HG02970 (cell line): ENCODE data around the gene LENG9.
"Not testable (repeated sequence)": the region's sequence is repeated elsewhere in the genome, so short reads cannot be mapped to it uniquely, and the experiment has no call there.

ENCODE experiments used
- ATAC-seq: cut with Tn5 transposase; IDR thresholded peaks from one replicate; pipeline ENCODE4 v1.9.1; 2021; ENCODE audit warnings: mild to moderate bottlenecking, moderate library complexity, moderate number of reproducible peaks; ENCODE audit not compliant: unreplicated experiment, low FRiP score

Gene LENG9

GRCh38 chr19:54463531-54464043, at the start of gene LENG9:
Gene LENG9, minus strand, starts transcription at chr19:54463778. Its CDS starts 252 bp downstream, at chr19:54463526.
- ATAC-seq = peak; percentile 58

- ATAC-seq = not testable (repeated sequence)
Measured at GRCh38 chr19:54509200-54509940, 45.8 kb upstream of the LENG9 start.

GRCh38 chr19:54508487-54508886, 44.9 kb upstream of the LENG9 start:
- not testable (repeated sequence) for ATAC-seq

GRCh38 chr19:54507824-54508223, 44.2 kb upstream of the LENG9 start:
- ATAC-seq = no peak

GRCh38 chr19:54507038-54507717, 43.6 kb upstream of the LENG9 start:
- ATAC-seq = not testable (repeated sequence)

GRCh38 chr19:54506079-54506478, 42.5 kb upstream of the LENG9 start:
- ATAC-seq = no peak

- not testable (repeated sequence) for ATAC-seq
Measured at GRCh38 chr19:54505542-54505941, 42.0 kb upstream of the LENG9 start.

- ATAC-seq = no peak
Measured at GRCh38 chr19:54502518-54503048, 39.0 kb upstream of the LENG9 start, which contains the start of gene LAIR2. Gene LAIR2, plus strand, starts transcription at chr19:54502831. Its CDS starts 88 bp downstream, at chr19:54502919.

GRCh38 chr19:54498451-54498772, 34.8 kb upstream of the LENG9 start:
- ATAC-seq = not testable (repeated sequence)

- not testable (repeated sequence) for ATAC-seq
Measured at GRCh38 chr19:54497747-54498450, 34.3 kb upstream of the LENG9 start.

GRCh38 chr19:54495284-54495683, 31.7 kb upstream of the LENG9 start:
- not testable (repeated sequence) for ATAC-seq

GRCh38 chr19:54493967-54494585, 30.5 kb upstream of the LENG9 start:
- ATAC-seq = no peak

GRCh38 chr19:54493056-54493455, 29.5 kb upstream of the LENG9 start:
- not testable (repeated sequence) for ATAC-seq

- ATAC-seq = no peak
Measured at GRCh38 chr19:54492568-54492967, 29.0 kb upstream of the LENG9 start.

- ATAC-seq = no peak
Measured at GRCh38 chr19:54489766-54490165, 26.2 kb upstream of the LENG9 start.

- ATAC-seq = no peak
Measured at GRCh38 chr19:54489341-54489740, 25.8 kb upstream of the LENG9 start.

- no peak for ATAC-seq
Measured at GRCh38 chr19:54485851-54486250, 22.3 kb upstream of the LENG9 start.

GRCh38 chr19:54484451-54484850, 20.9 kb upstream of the LENG9 start:
- no peak for ATAC-seq

- ATAC-seq = no peak
Measured at GRCh38 chr19:54482889-54483288, 19.3 kb upstream of the LENG9 start.

GRCh38 chr19:54481326-54481930, 17.9 kb upstream of the LENG9 start:
- no peak for ATAC-seq
